AG04449 (cell line): Measurements from ENCODE around the gene EHD2.
A peak's percentile ranks its signal among the peaks of the same experiment; 100 is the strongest.

ENCODE experiments used
- CTCF ChIA-PET: fragments of 350-600 bp; formaldehyde crosslinking; extraction: SDS; loops from one replicate; lab custom pipeline; 2021; ENCODE audit warnings: antibody characterized with exemption; lab: Yijun Ruan, JAX
- POLR2A ChIA-PET: fragments of 400-600, 350-600 bp; formaldehyde crosslinking; extraction: SDS; loops from one replicate; lab custom pipeline; 2020; ENCODE audit warnings: antibody characterized with exemption, inconsistent platforms; lab: Yijun Ruan, JAX
- DNase-seq: peaks from one replicate; pipeline ENCODE4 v3.0.0-alpha.2; 2010; ENCODE audit warnings: low read depth, low spot score
- H3K4me3 ChIP-seq: 2 replicates; pipeline ENCODE4 v1.5.1; 2011; ENCODE audit warnings: low read depth, mild to moderate bottlenecking, control low read depth, low read length
- CTCF ChIP-seq: IDR thresholded peaks from one replicate; pipeline ENCODE4 v1.5.1; 2011; ENCODE audit warnings: mild to moderate bottlenecking, moderate library complexity, low read length, control low read depth, inconsistent platforms; ENCODE audit not compliant: insufficient read depth; ENCODE audit errors: missing control alignments

Gene EHD2

GRCh38 chr19:47695533-47696262 is 17.5 kb upstream of the EHD2 start:
- POLR2A ChIA-PET: no interaction called here
- CTCF ChIA-PET: interaction anchor here (1.0 to 23.7 kb wide), 6 partner anchors 9 to 260 kb away, joined by 3 to 867 read pairs (median 6); no protein-coding TSS in a partner anchor
- DNase-seq: no peak
- TF ChIP-seq CTCF: no peak
- no peak overlapping the region for H3K4me3 ChIP-seq

GRCh38 chr19:47696635-47697034 is 16.6 kb upstream of the EHD2 start:
- POLR2A ChIA-PET: no interaction called here
- DNase-seq: no peak
- CTCF ChIA-PET: interaction anchor here (1.0 to 23.7 kb wide), 5 partner anchors 8 to 261 kb away, joined by 3 to 867 read pairs (median 7); no protein-coding TSS in a partner anchor

GRCh38 chr19:47697863-47698609 is 15.2 kb upstream of the EHD2 start:
- ChIA-PET CTCF (interaction anchor here (0.6 to 23.7 kb wide), 18 partner anchors 8 to 392 kb away, joined by 3 to 867 read pairs (median 6); partner anchors contain the start of genes EHD2, KPTN and NAPA), POLR2A (interaction anchor here (0.6 to 0.9 kb wide), 2 partner anchors 74 to 214 kb away, joined by 3 to 4 read pairs; partner anchors contain the start of gene KPTN)
- no peak for DNase-seq
- H3K4me3 ChIP-seq: no peak overlapping the region
- TF ChIP-seq CTCF: peak; percentile 99

More at GRCh38 chr19:47696635-47697034, 16.6 kb upstream of the EHD2 start:
- TF ChIP-seq CTCF: no peak
- H3K4me3 ChIP-seq: no peak overlapping the region

GRCh38 chr19:47698631-47699359 is 14.4 kb upstream of the EHD2 start:
- POLR2A ChIA-PET: interaction anchor here (0.6 to 0.9 kb wide), 2 partner anchors 75 to 215 kb away, joined by 3 to 4 read pairs; partner anchors contain the start of gene KPTN
- CTCF ChIA-PET: interaction anchor here (0.6 to 23.7 kb wide), 30 partner anchors 9 to 393 kb away, joined by 3 to 867 read pairs (median 5); partner anchors contain the start of genes DHX34, EHD2, KPTN and NAPA

GRCh38 chr19:47699360-47699917 is 13.8 kb upstream of the EHD2 start:
- TF ChIP-seq CTCF: peak; percentile 89
- H3K4me3 ChIP-seq: no peak overlapping the region
- DNase-seq: no peak
- POLR2A ChIA-PET: no interaction called here
- CTCF ChIA-PET: interaction anchor here (0.6 to 23.7 kb wide), 34 partner anchors 8 to 351 kb away, joined by 3 to 867 read pairs (median 5); partner anchors contain the start of genes DHX34, EHD2, KPTN and NAPA

More at GRCh38 chr19:47698631-47699359, 14.4 kb upstream of the EHD2 start:
- DNase-seq: no peak
- no peak for TF ChIP-seq CTCF
- H3K4me3 ChIP-seq: no peak overlapping the region
